GM12801 (cell line): ENCODE results near the gene PRKCE.

Experiments
- CTCF ChIP-seq: IDR thresholded peaks from one replicate; pipeline ENCODE4 v1.5.1; 2011; ENCODE audit warnings: control low read depth; ENCODE audit not compliant: insufficient read length; ENCODE audit errors: extremely low read depth

The PRKCE gene

DNA sequence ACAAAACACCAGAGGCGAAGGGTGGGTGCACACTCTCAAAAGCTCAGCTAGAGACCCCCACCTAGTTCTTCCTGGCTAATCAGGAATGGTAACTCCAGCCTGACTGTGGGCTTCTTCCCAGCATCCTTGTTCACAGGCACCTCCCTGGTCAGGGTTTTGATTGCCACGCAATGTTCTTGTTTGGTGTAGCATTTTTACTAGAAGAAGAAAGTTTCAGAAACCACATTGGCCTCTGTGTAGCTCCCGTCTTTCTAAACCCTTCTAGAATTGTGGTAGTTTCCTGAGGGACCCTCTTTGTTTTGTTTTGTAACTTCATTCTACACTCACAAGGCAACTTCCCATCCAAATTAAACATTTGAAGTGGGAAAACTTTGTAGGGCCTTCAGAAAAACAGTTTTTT, 391.2 kb downstream of the PRKCE start:
- no peak for TF ChIP-seq CTCF

- no peak for TF ChIP-seq CTCF
These were observed 394.4 kb downstream of the PRKCE start for GRCh38 chr2:46045888-46046287.

DNA sequence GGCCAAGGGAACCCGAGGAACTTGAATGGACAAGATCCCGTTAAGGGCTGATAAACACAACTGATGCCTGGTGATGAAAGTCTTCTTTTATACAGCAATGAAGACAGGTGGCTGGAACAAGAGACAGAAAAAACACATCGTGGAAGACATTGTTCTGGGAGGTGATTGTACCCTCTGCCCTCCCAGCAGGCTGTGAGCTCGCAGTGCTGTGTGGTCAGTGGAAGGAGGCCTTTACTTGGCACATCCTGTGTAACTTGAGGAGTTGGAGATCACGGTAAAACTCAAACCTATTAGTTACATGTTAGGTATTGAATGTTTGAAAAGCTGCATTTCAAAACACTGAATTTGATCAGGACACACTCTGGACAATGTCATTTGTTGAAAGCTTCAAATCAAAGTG, 395.8 kb downstream of the PRKCE start:
- TF ChIP-seq CTCF = no peak

DNA sequence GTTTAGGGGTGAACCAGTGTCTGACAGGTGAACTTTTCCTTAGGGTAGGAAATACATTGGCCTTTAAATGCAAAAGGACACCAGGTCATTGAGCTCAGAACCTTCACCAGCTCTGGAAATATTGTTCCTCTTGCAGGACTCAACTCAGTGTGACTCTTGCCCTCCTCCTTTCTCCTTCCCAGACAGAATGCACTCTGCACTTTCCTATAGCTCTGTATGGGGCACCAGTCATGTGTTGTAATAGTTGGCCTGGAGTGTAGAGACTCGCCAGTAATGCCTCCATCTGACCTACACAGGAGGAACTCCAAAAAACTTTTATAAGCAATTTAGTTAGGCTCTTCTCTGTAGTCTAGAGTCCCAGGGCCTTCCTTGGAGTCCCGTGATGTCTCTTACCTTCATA, 397.2 kb downstream of the PRKCE start:
- TF ChIP-seq CTCF = no peak

- no peak for TF ChIP-seq CTCF
These were observed 398.6 kb downstream of the PRKCE start for GRCh38 chr2:46050027-46050426.

GRCh38 chr2:46050489-46050888, 399.0 kb downstream of the PRKCE start:
- TF ChIP-seq CTCF = no peak

DNA sequence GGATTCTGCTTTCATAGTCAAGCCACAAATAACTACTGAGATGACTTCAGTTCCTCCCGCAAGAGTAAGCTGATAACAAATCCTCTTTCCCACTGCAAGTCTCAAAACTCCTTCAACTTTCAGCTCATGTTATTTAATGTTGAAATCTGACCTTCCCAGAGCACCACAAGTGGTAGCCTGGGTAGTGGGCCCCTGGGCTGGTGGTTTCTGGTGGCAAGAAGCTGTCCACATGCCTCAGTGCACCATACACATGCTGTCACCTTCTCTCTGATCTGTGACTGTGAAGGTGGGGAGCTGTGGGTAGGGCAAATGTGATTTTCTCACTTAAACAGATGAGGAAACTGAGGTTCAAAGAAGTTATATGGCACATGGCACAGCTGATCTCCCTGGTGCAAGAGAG, 399.6 kb downstream of the PRKCE start:
- TF ChIP-seq CTCF = no peak

DNA sequence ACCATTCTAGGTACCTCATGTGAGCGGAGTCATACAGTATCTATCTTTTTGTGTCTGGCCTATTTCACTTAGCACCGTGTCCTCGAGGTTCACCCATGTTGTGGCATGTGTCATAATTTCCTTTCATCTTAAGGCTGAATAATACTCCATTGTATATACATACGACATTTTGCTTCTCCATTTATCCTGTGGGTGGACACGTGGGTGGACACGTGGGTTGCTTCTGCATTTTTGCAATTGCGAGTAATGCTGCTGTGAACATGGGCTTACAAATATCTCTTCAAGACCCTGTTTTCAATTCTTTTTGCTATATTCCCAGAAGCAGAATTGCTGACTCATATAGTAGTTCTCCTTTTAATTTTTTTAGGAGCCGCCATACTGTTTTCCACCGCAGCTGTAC, 402.1 kb downstream of the PRKCE start:
- TF ChIP-seq CTCF = no peak
